Measurements from ENCODE around the gene CHCHD2. TPM values are rescaled to one million over a fixed set of nuclear protein-coding genes. Genes with fewer than 3 reads are reported as not detected.

CHCHD2 gene
- total RNA-seq: 137 TPM

GRCh38 chr7:56106108-56107073, at the start of gene CHCHD2:
Gene CHCHD2 (minus strand): TSS chr7:56106476. CDS start chr7:56106413, 63 bp downstream.

GRCh38 chr7:56115852-56116538, 9.7 kb upstream of the CHCHD2 start, which contains the start of gene NUPR2:
Gene NUPR2 (minus strand): TSS chr7:56116417. CDS start chr7:56116314, 103 bp downstream.

GRCh38 chr7:56092789-56093531, 13.3 kb downstream of the CHCHD2 start, which contains the start of gene PHKG1:
Gene PHKG1 (minus strand): TSS chr7:56092952. CDS start chr7:56088941, 4,011 bp downstream.

GRCh38 chr7:56063882-56064625, 42.2 kb downstream of the CHCHD2 start, which contains the start of gene SUMF2:
Gene SUMF2 (plus strand): TSS chr7:56064286. CDS start chr7:56064312, 26 bp downstream.

Small RNAs within 50 kb of the gene (small RNA-seq; reads per million reads assigned to genes)
- not detected for gene SNORA15 (ENCODE audit: low replicate concordance)
- not detected for gene SNORA22B (ENCODE audit: low replicate concordance)

Other genes starting within 250 kb of the CHCHD2 start
- gene SEPTIN14, start 243.7 kb downstream of the CHCHD2 start, total RNA-seq: not detected
- gene ZNF713, start 219.0 kb downstream of the CHCHD2 start, total RNA-seq: 65.4 TPM
- gene MRPS17, start 154.6 kb downstream of the CHCHD2 start, total RNA-seq: 14.4 TPM
- gene NIPSNAP2, start 141.9 kb downstream of the CHCHD2 start, total RNA-seq: 57.0 TPM
- gene PSPH, start 55.0 kb downstream of the CHCHD2 start, total RNA-seq: 16.0 TPM
- gene CCT6A, start 54.7 kb downstream of the CHCHD2 start, total RNA-seq: 170 TPM
- 66.7 TPM for gene SUMF2, start 42.2 kb downstream of the CHCHD2 start, total RNA-seq
- gene PHKG1, start 13.5 kb downstream of the CHCHD2 start, total RNA-seq: 4.4 TPM
- gene NUPR2, start 9.9 kb upstream of the CHCHD2 start, total RNA-seq: not detected

Data from parietal lobe (tissue), 2 donors.